GM18499 (cell line): Measurements from ENCODE around the gene SPANXN2.
"Not testable (repeated sequence)": the region's sequence is repeated elsewhere in the genome, so short reads cannot be mapped to it uniquely, and the experiment has no call there.

Experiments
- ATAC-seq: cut with Tn5 transposase; IDR thresholded peaks from one replicate; pipeline ENCODE4 v1.9.1; 2021; ENCODE audit warnings: moderate number of reproducible peaks; ENCODE audit not compliant: insufficient read depth, unreplicated experiment

Gene SPANXN2

GRCh38 chrX:143720652-143721051 lies at the start of gene SPANXN2:
Gene SPANXN2 (minus strand): TSS chrX:143720752. CDS start chrX:143720668, 84 bp downstream.
- ATAC-seq: not testable (repeated sequence)

DNA sequence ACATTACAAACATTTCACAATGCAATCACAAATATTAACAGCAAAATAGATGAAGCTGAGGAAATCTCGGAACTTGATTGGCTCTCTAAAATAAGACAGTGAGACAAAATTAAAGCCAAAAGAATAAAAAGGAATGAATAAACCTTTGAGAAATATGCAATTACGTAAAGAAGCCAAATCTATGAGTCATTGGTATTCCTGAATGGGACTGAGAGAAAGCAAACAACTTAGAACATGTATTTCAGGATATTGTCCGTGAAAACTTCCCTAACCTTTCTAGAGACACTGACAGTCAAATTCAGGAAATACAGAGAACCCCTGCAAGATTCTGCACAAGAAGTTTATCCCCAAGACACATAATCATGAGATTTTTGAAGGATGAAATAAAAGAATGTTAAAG lies 48.4 kb upstream of the SPANXN2 start:
- ATAC-seq: no peak

GRCh38 chrX:143767789-143768188 lies 47.2 kb upstream of the SPANXN2 start:
- ATAC-seq: not testable (repeated sequence)

DNA sequence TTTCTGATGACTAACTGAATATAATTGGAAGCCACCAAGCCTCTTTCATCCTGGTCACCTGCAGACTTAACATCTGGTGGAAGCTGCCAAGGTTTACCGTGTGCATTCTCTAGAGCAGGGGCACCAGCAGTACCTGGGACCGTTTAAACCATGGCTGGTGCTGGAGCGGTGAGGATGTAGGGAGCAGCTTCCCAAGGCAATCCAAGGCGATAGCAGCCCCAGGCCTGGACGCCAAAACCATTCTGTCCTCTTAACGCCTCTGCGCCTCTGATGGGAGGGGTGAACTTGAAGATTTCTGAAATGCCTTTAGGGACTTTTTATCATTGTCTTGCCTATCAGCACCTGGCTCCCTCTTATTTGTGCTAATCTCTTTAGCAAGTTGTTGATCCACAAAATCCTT lies 37.3 kb upstream of the SPANXN2 start:
- no peak for ATAC-seq

GRCh38 chrX:143757375-143757774 lies 36.8 kb upstream of the SPANXN2 start:
- ATAC-seq: no peak

GRCh38 chrX:143754183-143754582 lies 33.6 kb upstream of the SPANXN2 start:
- no peak for ATAC-seq

DNA sequence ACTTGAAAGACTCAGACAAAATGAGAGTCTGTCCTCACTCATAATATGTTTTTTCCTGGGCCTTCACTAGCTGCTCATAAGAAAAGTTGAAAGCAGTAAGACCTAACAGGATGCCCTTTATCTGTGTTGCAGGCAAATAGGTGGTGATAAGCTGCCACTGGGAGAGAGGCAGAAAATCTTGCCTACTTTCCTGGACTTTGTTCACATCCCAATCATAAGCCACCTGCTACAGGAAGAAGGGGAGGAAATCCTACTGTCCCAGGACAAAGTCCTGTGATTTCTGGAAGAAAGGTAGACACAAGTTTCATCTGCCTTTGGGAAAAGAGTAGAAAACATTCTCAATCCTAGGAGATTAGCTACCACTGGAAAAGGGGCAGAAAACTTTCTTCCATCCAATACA lies 13.3 kb upstream of the SPANXN2 start:
- no peak for ATAC-seq

DNA sequence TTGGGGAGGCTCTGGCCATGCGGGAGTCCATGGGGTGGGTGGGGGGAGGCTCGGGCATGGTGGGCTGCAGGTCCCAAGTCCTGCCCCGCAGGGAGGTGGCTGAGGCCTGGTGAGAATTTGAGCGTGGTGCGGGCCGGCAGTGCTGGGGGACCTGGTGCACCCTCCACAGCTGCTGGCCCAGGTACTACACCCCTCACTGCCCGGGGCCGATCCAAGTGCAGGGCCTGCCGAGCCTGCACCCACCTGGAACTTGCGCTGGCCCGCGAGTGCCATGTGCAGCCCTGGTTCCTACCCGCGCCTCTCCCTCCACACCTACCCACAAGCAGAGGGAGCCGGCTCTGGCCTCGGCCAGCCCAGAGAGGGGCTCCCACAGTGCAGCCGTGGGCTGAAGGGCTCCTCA lies 5.7 kb upstream of the SPANXN2 start:
- ATAC-seq: no peak

- ATAC-seq: no peak
These were observed 19.1 kb downstream of the SPANXN2 start for GRCh38 chrX:143701460-143701859.

DNA sequence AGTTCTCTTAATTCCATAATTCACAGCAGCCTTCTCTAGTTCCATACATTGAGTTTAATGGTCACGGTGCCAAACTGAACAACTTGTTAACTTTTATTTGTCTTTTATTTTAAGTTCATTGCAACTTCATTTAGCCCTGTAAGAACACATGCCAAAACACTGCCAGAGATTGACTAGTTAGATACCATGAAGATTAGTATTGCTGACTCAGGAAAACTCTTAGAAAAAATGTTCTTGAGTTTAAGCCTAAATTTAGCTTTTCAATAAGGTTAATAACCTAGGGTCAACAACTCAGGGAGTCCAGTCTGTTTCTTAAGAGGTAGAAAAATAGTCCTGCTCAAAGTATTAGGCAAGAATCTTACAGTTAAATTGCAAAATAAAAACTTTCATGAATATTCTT lies 25.7 kb downstream of the SPANXN2 start:
- no peak for ATAC-seq

- ATAC-seq: no peak
These were observed 37.1 kb downstream of the SPANXN2 start for GRCh38 chrX:143683486-143683885.

DNA sequence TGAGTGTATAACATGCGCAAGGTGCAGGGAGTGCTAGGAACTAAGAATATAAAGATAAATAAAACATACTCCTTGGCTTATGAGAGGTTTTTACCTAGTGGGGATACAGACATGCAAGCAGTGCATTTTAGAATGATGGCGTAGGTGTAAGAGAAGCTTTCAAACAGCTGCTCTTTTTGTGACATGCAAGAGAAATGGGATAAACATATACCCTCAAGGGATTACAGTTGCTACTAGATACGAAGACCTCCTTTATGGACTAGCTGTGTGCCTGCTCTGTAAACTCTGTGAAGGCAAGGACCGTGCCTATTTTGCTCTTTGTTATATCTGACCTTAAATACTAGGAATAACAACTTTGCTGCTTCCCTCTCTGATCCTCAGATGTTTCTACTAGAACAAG lies 45.6 kb downstream of the SPANXN2 start:
- no peak for ATAC-seq

- no peak for ATAC-seq
These were observed 51.2 kb downstream of the SPANXN2 start for GRCh38 chrX:143669395-143669794.

GRCh38 chrX:143664302-143664701 lies 56.2 kb downstream of the SPANXN2 start:
- no peak for ATAC-seq

DNA sequence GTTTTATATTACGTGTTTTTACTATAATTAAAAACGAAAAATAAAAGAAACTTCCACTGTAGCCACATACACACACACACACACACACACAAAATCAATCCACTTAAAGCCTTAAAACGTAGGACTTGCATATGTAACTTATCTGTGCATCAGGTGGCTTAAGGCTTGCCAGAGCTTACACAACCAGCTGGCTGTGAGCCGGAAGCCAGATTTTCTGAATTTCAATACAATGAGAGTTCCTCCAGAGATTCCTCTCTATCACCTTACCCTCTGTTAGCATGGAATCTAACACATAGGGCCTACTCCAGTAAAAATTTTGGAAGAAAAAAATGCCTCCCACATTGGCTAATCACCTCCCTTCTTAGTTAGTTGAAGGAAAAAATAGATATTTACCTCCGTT lies 56.8 kb downstream of the SPANXN2 start:
- no peak for ATAC-seq
